ENCODE results near the gene LRP1-AS. TPM values are rescaled to one million over a fixed set of nuclear protein-coding genes. Genes with fewer than 3 reads are reported as not detected.

The LRP1-AS gene
- total RNA-seq, 1 donor from 2014 or later = not detected

DNA sequence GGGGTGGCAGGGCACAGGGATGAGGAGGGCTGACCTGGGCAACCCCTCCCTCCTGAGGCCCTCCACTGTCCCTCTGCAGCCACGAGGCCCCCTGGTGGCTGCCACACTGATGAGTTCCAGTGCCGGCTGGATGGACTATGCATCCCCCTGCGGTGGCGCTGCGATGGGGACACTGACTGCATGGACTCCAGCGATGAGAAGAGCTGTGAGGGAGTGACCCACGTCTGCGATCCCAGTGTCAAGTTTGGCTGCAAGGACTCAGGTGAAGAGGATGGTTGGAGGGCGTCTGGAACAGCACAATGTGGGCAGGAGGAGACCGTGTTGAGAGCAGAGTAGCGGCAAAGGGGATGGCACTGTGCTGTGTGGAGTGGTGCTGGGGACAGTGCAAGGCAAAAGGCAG lies 25.7 kb upstream of the LRP1-AS start:
- no peak for DNase-seq (ENCODE audit: extremely low spot score in 2 of 2)
- H3K4me1 ChIP-seq = peaks cover 77% of the 10 kb centered on the region
- H3K9me3 ChIP-seq = no peaks in the 10 kb centered on the region
- H3K36me3 ChIP-seq = peaks cover 0 to 52% of the 10 kb centered on the region in 2 donors
- intact Hi-C loops (cut with DNase I) = loop anchor here (10.0 kb wide), 1 partner anchor 98 kb away; the partner anchor contains the start of gene NEMP1
- peak overlapping the region; percentile 69 for H3K27ac ChIP-seq
- no peak for TF ChIP-seq POLR2AphosphoS5 (IDR thresholded peaks at IDR 0.05; ENCODE audit: insufficient read depth in 1 of 2, low read depth in 1 of 2)
- TF ChIP-seq, protein P1, sequence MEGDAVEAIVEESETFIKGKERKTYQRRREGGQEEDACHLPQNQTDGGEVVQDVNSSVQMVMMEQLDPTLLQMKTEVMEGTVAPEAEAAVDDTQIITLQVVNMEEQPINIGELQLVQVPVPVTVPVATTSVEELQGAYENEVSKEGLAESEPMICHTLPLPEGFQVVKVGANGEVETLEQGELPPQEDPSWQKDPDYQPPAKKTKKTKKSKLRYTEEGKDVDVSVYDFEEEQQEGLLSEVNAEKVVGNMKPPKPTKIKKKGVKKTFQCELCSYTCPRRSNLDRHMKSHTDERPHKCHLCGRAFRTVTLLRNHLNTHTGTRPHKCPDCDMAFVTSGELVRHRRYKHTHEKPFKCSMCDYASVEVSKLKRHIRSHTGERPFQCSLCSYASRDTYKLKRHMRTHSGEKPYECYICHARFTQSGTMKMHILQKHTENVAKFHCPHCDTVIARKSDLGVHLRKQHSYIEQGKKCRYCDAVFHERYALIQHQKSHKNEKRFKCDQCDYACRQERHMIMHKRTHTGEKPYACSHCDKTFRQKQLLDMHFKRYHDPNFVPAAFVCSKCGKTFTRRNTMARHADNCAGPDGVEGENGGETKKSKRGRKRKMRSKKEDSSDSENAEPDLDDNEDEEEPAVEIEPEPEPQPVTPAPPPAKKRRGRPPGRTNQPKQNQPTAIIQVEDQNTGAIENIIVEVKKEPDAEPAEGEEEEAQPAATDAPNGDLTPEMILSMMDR (IDR thresholded peaks at IDR 0.05) = peak in 1 of 3 experiments; percentile 16
- H3K4me3 ChIP-seq = no peak overlapping the region
- H3K27me3 ChIP-seq = no peaks in the 10 kb centered on the region

- Histone ChIP-seq H3K27ac (peak overlapping the region; percentile 69), H3K4me3 (no peak overlapping the region), H3K27me3 (no peaks in the 10 kb centered on the region), H3K4me1 (peaks cover 84% of the 10 kb centered on the region), H3K36me3 (peaks cover 0 to 51% of the 10 kb centered on the region in 2 donors), H3K9me3 (no peaks in the 10 kb centered on the region)
- intact Hi-C loops (cut with DNase I) = loop anchor here (10.0 kb wide), 1 partner anchor 97 kb away; the partner anchor contains the start of gene NEMP1
- TF ChIP-seq, protein P1 (IDR thresholded peaks at IDR 0.05) = no peak
- peak in 1 of 2 donors; percentile 61 for TF ChIP-seq POLR2AphosphoS5 (IDR thresholded peaks at IDR 0.05; ENCODE audit: insufficient read depth in 1 of 2, low read depth in 1 of 2)
- DNase-seq (ENCODE audit: extremely low spot score in 2 of 2) = no peak
Measured at GRCh38 chr12:57171668-57172067, 24.2 kb upstream of the LRP1-AS start.

GRCh38 chr12:57170927-57171326 lies 23.5 kb upstream of the LRP1-AS start:
- no peak for TF ChIP-seq POLR2A (IDR thresholded peaks at IDR 0.05)
- TF ChIP-seq POLR2AphosphoS5 (IDR thresholded peaks at IDR 0.05; ENCODE audit: insufficient read depth in 1 of 2, low read depth in 1 of 2) = no peak
- TF ChIP-seq, protein P1 (IDR thresholded peaks at IDR 0.05) = no peak
- Histone ChIP-seq H3K27me3 (no peaks in the 10 kb centered on the region), H3K36me3 (peaks cover 0 to 55% of the 10 kb centered on the region in 2 donors), H3K4me1 (peaks cover 84% of the 10 kb centered on the region), H3K27ac (peak overlapping the region; percentile 69), H3K9me3 (no peaks in the 10 kb centered on the region), H3K4me3 (no peak overlapping the region)
- DNase-seq (ENCODE audit: extremely low spot score in 2 of 2) = no peak
- intact Hi-C loops (cut with DNase I) = loop anchor here (10.0 kb wide), 1 partner anchor 96 kb away; the partner anchor contains the start of gene NEMP1

- intact Hi-C loops (cut with DNase I) = loop anchor here (10.0 kb wide), 1 partner anchor 96 kb away; the partner anchor contains the start of gene NEMP1
- H3K27ac ChIP-seq = peak overlapping the region; percentile 69
- H3K9me3 ChIP-seq = no peaks in the 10 kb centered on the region
- no peak overlapping the region for H3K4me3 ChIP-seq
- H3K4me1 ChIP-seq = peaks cover 80% of the 10 kb centered on the region
- no peak for DNase-seq (ENCODE audit: extremely low spot score in 2 of 2)
- TF ChIP-seq, protein P1 (IDR thresholded peaks at IDR 0.05) = no peak
- TF ChIP-seq POLR2AphosphoS5 (IDR thresholded peaks at IDR 0.05; ENCODE audit: insufficient read depth in 1 of 2, low read depth in 1 of 2) = no peak
- TF ChIP-seq POLR2A (IDR thresholded peaks at IDR 0.05) = no peak
- peaks cover 0 to 61% of the 10 kb centered on the region in 2 donors for H3K36me3 ChIP-seq
- no peaks in the 10 kb centered on the region for H3K27me3 ChIP-seq
Measured at GRCh38 chr12:57170408-57170807, 23.0 kb upstream of the LRP1-AS start.

DNA sequence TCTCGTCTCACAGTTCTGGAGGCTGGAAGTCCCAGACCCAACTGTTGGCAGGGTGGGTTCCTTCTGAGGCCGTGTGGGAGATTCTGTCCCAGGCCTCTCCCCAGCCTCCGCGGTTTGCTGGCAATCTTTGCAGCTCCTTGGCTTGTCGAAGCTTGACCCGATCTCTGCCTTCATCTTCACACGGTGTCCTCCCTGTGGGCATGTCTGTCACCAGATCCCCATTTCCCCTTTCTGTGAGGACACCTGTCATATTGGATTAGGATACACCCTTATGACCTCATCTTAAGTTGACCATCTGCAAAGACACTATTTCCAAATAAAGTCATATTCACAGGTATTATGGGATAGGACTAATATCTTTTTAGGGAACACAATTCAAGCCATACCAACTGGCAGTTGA lies 22.6 kb upstream of the LRP1-AS start:
- intact Hi-C loops (cut with DNase I) = loop anchor here (10.0 kb wide), 1 partner anchor 95 kb away; the partner anchor contains the start of gene NEMP1
- peaks cover 76% of the 10 kb centered on the region for H3K4me1 ChIP-seq
- peak overlapping the region; percentile 69 for H3K27ac ChIP-seq
- H3K9me3 ChIP-seq = no peaks in the 10 kb centered on the region
- no peak overlapping the region for H3K4me3 ChIP-seq
- no peak for TF ChIP-seq POLR2A (IDR thresholded peaks at IDR 0.05)
- TF ChIP-seq POLR2AphosphoS5 (IDR thresholded peaks at IDR 0.05; ENCODE audit: insufficient read depth in 1 of 2, low read depth in 1 of 2) = no peak
- TF ChIP-seq, protein P1 (IDR thresholded peaks at IDR 0.05) = no peak
- DNase-seq (ENCODE audit: extremely low spot score in 2 of 2) = no peak
- no peaks in the 10 kb centered on the region for H3K27me3 ChIP-seq
- H3K36me3 ChIP-seq = peaks cover 0 to 64% of the 10 kb centered on the region in 2 donors

Measured in vagina (tissue), 2 donors.